WTC11 (cell line): Measurements from ENCODE around the gene GRAMD4. TPM values are rescaled to one million over a fixed set of nuclear protein-coding genes. Genes with fewer than 3 reads are reported as not detected.
"Not testable (repeated sequence)": the region's sequence is repeated elsewhere in the genome, so short reads cannot be mapped to it uniquely, and the experiment has no call there.

Experiments
- ATAC-seq: fragments of 200-7000 bp; cut with Tn5 transposase; 2 replicates; pipeline ENCODE4 v1.10.0; 2021; ENCODE audit warnings: mild to moderate bottlenecking, moderate library complexity
- CTCF ChIA-PET: fragments of 300-600 bp; sonication (Branson Sonifier 250); formaldehyde crosslinking; loops from one replicate; lab custom pipeline; 2021; ENCODE audit warnings: antibody characterized with exemption; lab: Charles Lee
- POLR2A ChIA-PET: fragments of 350-600 bp; sonication (Branson Sonifier 250); formaldehyde crosslinking; loops from one replicate; lab custom pipeline; 2021; ENCODE audit warnings: antibody characterized with exemption; lab: Charles Lee
- DNase-seq: peaks from one replicate; pipeline ENCODE4 v3.0.0; 2021; ENCODE audit warnings: low spot score
- H3K27ac Mint-ChIP-seq: 2 replicates; pipeline ENCODE4 v1.8.0; 2021; ENCODE audit warnings: mixed read lengths
- H3K27me3 Mint-ChIP-seq: 2 replicates; pipeline ENCODE4 v1.8.0; 2021; ENCODE audit warnings: low read depth, mild to moderate bottlenecking, moderate library complexity, mixed read lengths
- H3K36me3 Mint-ChIP-seq: 2 replicates; pipeline ENCODE4 v1.8.0; 2021; ENCODE audit warnings: mixed read lengths
- H3K4me1 Mint-ChIP-seq: 2 replicates; pipeline ENCODE4 v1.8.0; 2022; ENCODE audit warnings: mixed read lengths
- H3K4me3 Mint-ChIP-seq: 2 replicates; pipeline ENCODE4 v1.8.0; 2021; ENCODE audit warnings: mild to moderate bottlenecking, moderate library complexity, mixed read lengths
- H3K9me3 Mint-ChIP-seq: 2 replicates; pipeline ENCODE4 v1.8.0; 2021; ENCODE audit warnings: mixed read lengths
- AFF4 ChIP-seq: sonication (generic); formaldehyde crosslinking; IDR thresholded peaks from 2 replicates; pipeline ENCODE4 v1.8.1; 2023; ENCODE audit warnings: mild to moderate bottlenecking, missing genetic modification reagents, borderline replicate concordance
- FOXP4 ChIP-seq: sonication (generic); formaldehyde crosslinking; IDR thresholded peaks from 2 replicates; pipeline ENCODE4 v1.8.0; 2022; ENCODE audit warnings: mild to moderate bottlenecking, missing genetic modification reagents
- GTF2I ChIP-seq: fragments of 250-450 bp; sonication (Bioruptor Pico); conservative IDR thresholded peaks from 2 replicates; pipeline ENCODE4 v1.4.0; 2021; ENCODE audit warnings: mild to moderate bottlenecking
- IRF2 ChIP-seq: sonication (generic); formaldehyde crosslinking; IDR thresholded peaks from 2 replicates; pipeline ENCODE4 v1.8.0; 2022; ENCODE audit warnings: low read depth, missing genetic modification reagents, borderline replicate concordance
- ZBTB43 ChIP-seq: sonication (generic); formaldehyde crosslinking; IDR thresholded peaks from 2 replicates; pipeline ENCODE4 v1.8.1; 2023; ENCODE audit warnings: mild to moderate bottlenecking, missing genetic modification reagents
- ZNF317 ChIP-seq: sonication (generic); formaldehyde crosslinking; IDR thresholded peaks from 2 replicates; pipeline ENCODE4 v1.8.1; 2023; ENCODE audit warnings: low read depth, mild to moderate bottlenecking, moderate library complexity, missing genetic modification reagents, borderline replicate concordance
- ZSCAN18 ChIP-seq: fragments of 250-450 bp; sonication (Bioruptor Pico); IDR thresholded peaks from 2 replicates; pipeline ENCODE4 v2.1.2; 2022; ENCODE audit warnings: mild to moderate bottlenecking, moderate library complexity
- total RNA-seq: library from RNA; stranded (reverse); gene quantifications from 3 replicates; pipeline ENCODE4 v1.2.3, GENCODE V29; 2021

The GRAMD4 gene
- total RNA-seq, 1 experiment from 2014 or later = 41.0 TPM

- no peak for ATAC-seq
- H3K9me3 Mint-ChIP-seq = peaks cover 13% of the 10 kb centered on the region
- H3K36me3 Mint-ChIP-seq = no peaks in the 10 kb centered on the region; the same call in 1 of the 2 replicates
- CTCF ChIA-PET = no interaction called here
- H3K4me1 Mint-ChIP-seq = peaks cover 6% of the 10 kb centered on the region
- H3K4me3 Mint-ChIP-seq = no peak overlapping the region
- POLR2A ChIA-PET = no interaction called here
- DNase-seq = no peak
- 0 out of 2 replicates have a peak overlapping the region, but pooled peaks have one; percentile 86 for H3K27ac Mint-ChIP-seq
- TF ChIP-seq ZNF317 (CRISPR knock-in tag) (no peak), ZBTB43 (no peak), ZSCAN18 (CRISPR knock-in tag) (no peak)
- H3K27me3 Mint-ChIP-seq = no peaks in the 10 kb centered on the region; the same call in 1 of the 2 replicates
Observed at GRCh38 chr22:46641811-46642266, 21.7 kb downstream of the GRAMD4 start.

- peaks cover 18% of the 10 kb centered on the region for H3K9me3 Mint-ChIP-seq
- ATAC-seq, DNase-seq, H3K27me3 Mint-ChIP-seq, H3K36me3 Mint-ChIP-seq, H3K4me3 Mint-ChIP-seq, CTCF ChIA-PET, POLR2A ChIA-PET, H3K4me1 Mint-ChIP-seq, H3K27ac Mint-ChIP-seq: not testable (repeated sequence)
Observed at GRCh38 chr22:46642840-46643480, 22.8 kb downstream of the GRAMD4 start.

GRCh38 chr22:46646531-46647215 lies 26.5 kb downstream of the GRAMD4 start:
- Mint-ChIP-seq H3K36me3 (no peaks in the 10 kb centered on the region; the same call in 1 of the 2 replicates), H3K4me3 (no peak overlapping the region), H3K27me3 (no peaks in the 10 kb centered on the region; the same call in 1 of the 2 replicates), H3K4me1 (no peaks in the 10 kb centered on the region), H3K27ac (no peak overlapping the region), H3K9me3 (peaks cover 23% of the 10 kb centered on the region)
- no peak for TF ChIP-seq FOXP4
- no peak for TF ChIP-seq AFF4
- no peak for TF ChIP-seq IRF2 (CRISPR knock-in tag)
- no peak for TF ChIP-seq GTF2I
- ATAC-seq (no peak), DNase-seq (no peak)
- CTCF ChIA-PET = no interaction called here
- POLR2A ChIA-PET = no interaction called here

GRCh38 chr22:46648225-46648820 lies 28.1 kb downstream of the GRAMD4 start:
- H3K9me3 Mint-ChIP-seq = peaks cover 12% of the 10 kb centered on the region
- H3K27me3 Mint-ChIP-seq, ATAC-seq, H3K27ac Mint-ChIP-seq, H3K4me1 Mint-ChIP-seq, POLR2A ChIA-PET, CTCF ChIA-PET, H3K36me3 Mint-ChIP-seq, H3K4me3 Mint-ChIP-seq, DNase-seq: not testable (repeated sequence)
